HG03575 (cell line): ENCODE results near the gene EHD2.
"Not testable (repeated sequence)": the region's sequence is repeated elsewhere in the genome, so short reads cannot be mapped to it uniquely, and the experiment has no call there.

ENCODE experiments used
- ATAC-seq: cut with Tn5 transposase; IDR thresholded peaks from one replicate; pipeline ENCODE4 v1.9.1; 2021; ENCODE audit not compliant: unreplicated experiment, insufficient number of reproducible peaks, low FRiP score; ENCODE audit errors: extremely low read depth

Gene EHD2, protein sequence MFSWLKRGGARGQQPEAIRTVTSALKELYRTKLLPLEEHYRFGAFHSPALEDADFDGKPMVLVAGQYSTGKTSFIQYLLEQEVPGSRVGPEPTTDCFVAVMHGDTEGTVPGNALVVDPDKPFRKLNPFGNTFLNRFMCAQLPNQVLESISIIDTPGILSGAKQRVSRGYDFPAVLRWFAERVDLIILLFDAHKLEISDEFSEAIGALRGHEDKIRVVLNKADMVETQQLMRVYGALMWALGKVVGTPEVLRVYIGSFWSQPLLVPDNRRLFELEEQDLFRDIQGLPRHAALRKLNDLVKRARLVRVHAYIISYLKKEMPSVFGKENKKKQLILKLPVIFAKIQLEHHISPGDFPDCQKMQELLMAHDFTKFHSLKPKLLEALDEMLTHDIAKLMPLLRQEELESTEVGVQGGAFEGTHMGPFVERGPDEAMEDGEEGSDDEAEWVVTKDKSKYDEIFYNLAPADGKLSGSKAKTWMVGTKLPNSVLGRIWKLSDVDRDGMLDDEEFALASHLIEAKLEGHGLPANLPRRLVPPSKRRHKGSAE

DNA sequence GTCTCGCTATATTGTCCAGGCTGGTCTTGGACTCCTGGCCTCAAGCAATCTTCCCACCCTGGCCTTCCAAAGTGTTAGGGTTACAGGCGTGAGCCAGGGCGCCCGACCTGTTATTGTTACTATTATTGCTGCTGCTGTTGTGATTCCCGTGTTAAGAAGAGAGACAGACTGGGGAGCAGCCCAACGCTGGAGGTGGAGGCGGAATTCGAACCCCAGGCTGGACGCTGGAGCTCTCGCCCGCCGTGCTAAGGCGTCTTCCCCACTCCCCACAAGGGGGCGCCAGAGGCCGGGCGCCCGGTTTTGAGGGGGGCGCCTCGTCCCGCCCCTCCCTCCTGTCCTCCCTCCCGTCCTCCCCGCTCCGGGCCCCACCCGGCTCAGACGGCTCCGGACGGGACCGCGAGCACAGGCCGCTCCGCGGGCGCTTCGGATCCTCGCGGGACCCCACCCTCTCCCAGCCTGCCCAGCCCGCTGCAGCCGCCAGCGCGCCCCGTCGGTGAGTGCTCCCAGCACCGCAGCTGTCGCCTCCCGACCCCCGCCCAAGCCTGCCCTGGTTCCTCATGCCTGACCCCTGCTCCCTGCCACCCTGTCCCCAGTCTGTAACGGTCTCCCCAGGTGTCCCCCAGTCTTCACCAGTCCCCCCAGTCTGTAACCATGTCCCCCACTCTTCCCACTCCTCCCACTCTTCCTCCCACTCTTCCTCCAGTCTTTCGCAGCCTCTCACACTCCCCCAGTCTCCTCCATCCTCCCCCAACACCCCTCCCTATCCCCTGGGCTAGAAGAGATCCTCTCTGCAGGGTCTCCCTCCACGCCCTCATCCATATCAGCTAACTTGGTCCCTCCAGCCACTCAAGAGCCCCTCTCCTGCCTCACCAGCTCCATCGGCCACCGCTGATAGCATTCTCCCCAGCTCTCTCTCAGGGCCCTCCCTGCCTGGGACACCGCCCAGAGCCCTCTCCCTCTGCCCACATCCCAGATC lies at the start of gene EHD2:
Gene EHD2 (plus strand): TSS at position 377 of the 976 bp plus-strand sequence. CDS start 3,191 bp downstream, outside the sequence.
- ATAC-seq = no peak

GRCh38 chr19:47663435-47663910 lies 49.7 kb upstream of the EHD2 start:
- no peak for ATAC-seq

- ATAC-seq = no peak
These were observed 49.1 kb upstream of the EHD2 start for GRCh38 chr19:47663911-47664771.

DNA sequence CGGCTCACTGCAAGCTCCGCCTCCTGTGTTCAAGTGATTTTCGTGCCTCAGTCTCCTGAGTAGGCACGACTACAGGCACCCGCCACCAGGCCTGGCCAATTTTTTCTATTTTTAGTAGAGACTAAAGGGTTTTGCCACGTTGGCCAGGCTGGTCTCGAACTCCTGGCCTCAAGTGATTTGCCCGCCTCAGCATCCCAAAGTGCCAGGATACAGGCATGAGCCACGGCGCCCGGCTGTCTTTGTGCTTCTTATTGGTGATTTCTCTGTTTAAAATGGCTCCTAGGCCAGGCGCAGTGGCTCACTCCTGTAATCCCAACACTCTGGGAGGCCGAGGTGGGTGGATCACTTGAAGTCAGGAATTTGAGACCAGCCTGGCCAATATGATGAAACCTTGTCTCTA lies 44.7 kb upstream of the EHD2 start:
- not testable (repeated sequence) for ATAC-seq

GRCh38 chr19:47670736-47671135 lies 42.5 kb upstream of the EHD2 start:
- ATAC-seq = no peak

GRCh38 chr19:47671499-47671898 lies 41.7 kb upstream of the EHD2 start:
- ATAC-seq = no peak

DNA sequence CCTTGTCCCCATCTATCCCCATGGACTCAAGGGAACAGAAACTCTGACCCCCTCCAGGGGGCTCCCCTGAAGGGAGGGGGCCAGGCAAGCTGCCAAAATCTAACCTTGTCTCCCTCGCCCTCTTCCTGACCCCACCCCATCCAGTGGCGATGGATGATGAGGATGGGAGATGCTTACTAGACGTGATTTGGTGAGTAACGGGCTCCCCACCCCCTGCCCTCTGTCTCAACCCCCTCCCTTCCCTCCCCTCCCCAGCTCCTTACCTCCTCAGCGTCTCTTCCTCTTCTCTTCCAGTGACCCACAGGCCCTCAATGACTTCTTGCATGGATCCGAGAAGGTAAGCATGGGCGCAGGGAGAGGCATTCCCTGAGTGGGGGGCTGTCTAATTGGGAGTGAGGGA lies 39.8 kb upstream of the EHD2 start:
- ATAC-seq = no peak

GRCh38 chr19:47674548-47674947 lies 38.7 kb upstream of the EHD2 start:
- no peak for ATAC-seq

DNA sequence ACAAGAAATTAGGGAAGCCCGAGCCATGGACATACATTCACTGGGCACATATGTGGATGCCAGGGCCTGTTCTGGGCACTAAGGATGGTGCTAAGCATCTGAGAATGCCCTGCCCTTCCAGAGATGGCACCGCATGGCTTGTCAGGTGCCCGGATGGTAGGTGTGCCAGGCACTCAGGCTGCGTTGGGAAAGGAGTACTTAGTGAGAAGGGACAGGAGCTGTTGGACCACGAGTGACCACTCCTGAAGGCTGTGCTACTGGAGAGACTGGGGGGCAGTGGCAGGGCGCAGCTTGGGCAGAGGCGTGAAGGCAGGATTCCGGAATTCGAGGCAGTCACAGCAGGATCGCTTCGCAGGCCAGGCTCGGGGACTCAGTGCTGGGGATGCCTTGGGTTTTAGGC lies 38.0 kb upstream of the EHD2 start:
- no peak for ATAC-seq

DNA sequence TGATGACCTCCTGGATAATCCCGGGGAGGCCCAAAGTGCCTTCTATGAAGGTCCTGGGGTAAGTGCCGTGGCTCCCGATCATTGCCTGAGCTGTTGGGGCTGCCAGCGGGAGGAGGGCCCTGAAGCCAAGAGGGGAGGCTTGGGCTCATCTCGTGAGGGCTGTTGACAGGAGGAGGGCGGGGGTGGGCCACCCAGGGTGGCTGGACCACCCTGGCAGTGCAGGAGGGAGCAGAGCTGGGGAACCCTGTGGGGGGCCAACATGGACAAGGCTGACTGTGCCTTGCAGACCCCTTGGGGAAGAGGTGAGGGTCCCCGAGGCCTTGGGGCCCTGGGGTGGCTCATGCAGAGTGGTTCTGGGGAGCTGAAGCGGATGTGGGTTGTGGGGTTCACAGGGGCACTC lies 37.4 kb upstream of the EHD2 start:
- ATAC-seq = no peak

- no peak for ATAC-seq
These were observed 36.4 kb upstream of the EHD2 start for GRCh38 chr19:47676811-47677210.

- ATAC-seq = no peak
These were observed 33.8 kb upstream of the EHD2 start for GRCh38 chr19:47679251-47679900.

DNA sequence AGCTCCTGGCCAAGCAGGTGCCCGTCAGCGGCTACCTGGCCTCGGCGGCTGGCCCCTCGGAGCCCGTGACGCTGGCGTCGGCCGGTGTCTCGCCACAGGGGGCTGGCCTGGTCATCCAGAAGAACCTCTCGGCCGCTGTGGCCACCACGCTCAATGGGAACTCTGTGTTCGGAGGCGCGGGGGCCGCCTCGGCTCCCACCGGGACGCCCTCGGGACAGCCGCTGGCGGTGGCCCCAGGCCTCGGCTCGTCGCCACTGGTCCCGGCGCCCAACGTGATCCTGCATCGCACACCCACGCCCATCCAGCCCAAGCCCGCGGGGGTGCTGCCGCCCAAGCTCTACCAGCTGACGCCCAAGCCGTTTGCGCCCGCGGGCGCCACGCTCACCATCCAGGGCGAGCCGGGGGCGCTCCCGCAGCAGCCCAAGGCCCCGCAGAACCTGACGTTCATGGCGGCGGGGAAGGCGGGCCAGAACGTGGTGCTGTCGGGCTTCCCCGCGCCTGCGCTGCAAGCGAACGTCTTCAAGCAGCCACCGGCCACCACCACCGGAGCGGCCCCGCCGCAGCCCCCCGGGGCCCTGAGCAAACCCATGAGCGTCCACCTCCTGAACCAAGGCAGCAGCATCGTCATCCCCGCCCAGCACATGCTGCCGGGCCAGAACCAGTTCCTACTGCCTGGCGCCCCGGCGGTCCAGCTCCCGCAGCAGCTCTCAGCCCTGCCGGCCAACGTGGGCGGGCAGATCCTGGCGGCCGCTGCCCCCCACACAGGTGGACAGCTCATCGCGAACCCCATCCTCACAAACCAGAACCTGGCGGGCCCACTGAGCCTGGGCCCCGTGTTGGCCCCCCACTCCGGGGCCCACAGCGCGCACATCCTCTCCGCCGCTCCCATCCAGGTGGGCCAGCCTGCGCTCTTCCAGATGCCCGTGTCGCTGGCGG lies 33.0 kb upstream of the EHD2 start:
- ATAC-seq = no peak

DNA sequence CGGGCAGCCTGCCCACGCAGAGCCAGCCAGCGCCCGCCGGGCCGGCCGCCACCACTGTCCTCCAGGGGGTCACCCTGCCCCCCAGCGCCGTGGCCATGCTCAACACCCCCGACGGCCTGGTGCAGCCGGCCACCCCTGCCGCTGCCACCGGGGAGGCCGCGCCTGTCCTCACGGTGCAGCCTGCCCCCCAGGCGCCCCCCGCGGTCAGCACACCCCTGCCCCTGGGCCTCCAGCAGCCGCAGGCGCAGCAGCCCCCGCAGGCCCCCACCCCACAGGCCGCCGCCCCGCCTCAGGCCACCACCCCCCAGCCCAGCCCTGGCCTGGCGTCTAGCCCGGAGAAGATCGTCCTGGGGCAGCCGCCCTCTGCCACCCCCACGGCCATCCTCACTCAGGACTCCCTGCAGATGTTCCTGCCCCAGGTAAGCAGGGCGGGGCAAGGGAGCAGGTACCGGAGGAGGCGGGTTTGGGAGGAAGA lies 32.3 kb upstream of the EHD2 start:
- ATAC-seq = no peak

- no peak for ATAC-seq
These were observed 31.8 kb upstream of the EHD2 start for GRCh38 chr19:47681388-47681787.

DNA sequence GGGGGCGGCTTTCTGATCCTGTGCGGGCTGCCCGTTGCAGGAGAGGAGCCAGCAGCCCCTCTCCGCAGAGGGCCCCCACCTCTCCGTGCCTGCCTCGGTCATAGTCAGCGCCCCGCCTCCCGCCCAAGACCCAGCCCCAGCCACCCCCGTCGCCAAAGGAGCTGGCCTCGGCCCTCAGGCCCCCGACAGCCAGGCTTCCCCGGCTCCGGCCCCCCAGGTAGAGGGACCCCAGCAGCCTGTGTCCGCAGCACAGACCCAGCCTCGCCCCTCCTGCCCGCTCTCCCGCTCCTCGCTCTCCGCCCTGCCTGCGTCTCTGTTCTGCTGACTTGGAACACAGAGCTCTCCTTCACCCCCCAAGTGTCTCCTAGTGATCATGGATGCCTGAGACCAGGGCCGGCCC lies 31.3 kb upstream of the EHD2 start:
- no peak for ATAC-seq

- no peak for ATAC-seq
These were observed 30.3 kb upstream of the EHD2 start for GRCh38 chr19:47682939-47683338.
